MM.1S (cell line): ENCODE measurements around the gene ABCB9.

Source experiments
- DNase-seq: peaks from one replicate; pipeline ENCODE4 v3.0.0-alpha.2; 2015
- H2AFZ ChIP-seq: fragments of 300-600 bp; sonication (generic); 2 replicates; pipeline ENCODE4 v1.6.0; 2016; ENCODE audit warnings: antibody characterized with exemption, low read length
- H3F3A ChIP-seq: fragments of 300-600 bp; sonication (generic); 2 replicates; pipeline ENCODE4 v1.6.1; 2016; ENCODE audit warnings: mild to moderate bottlenecking, antibody characterized with exemption, low read length, moderate library complexity, mixed read lengths; ENCODE audit not compliant: insufficient read depth
- H3K27ac ChIP-seq: fragments of 300-600 bp; sonication (generic); 2 replicates; pipeline ENCODE4 v1.5.1; 2016; ENCODE audit warnings: mild to moderate bottlenecking, low read length
- H3K27me3 ChIP-seq: fragments of 300-600 bp; sonication (generic); replicated peaks from 2 replicates; pipeline ENCODE4 v1.6.0; 2016; ENCODE audit warnings: low read length; ENCODE audit not compliant: insufficient read depth
- H3K36me3 ChIP-seq: fragments of 300-600 bp; sonication (generic); replicated peaks from 2 replicates; pipeline ENCODE4 v1.6.1; 2016; ENCODE audit warnings: mild to moderate bottlenecking, low read length, mixed read lengths; ENCODE audit not compliant: insufficient read depth
- H3K4me1 ChIP-seq: fragments of 300-600 bp; sonication (generic); 2 replicates; pipeline ENCODE4 v1.6.1; 2016; ENCODE audit warnings: low read length, mixed read lengths
- H3K4me2 ChIP-seq: fragments of 300-600 bp; sonication (generic); 2 replicates; pipeline ENCODE4 v1.6.0; 2016; ENCODE audit warnings: low read depth, low read length
- H3K4me3 ChIP-seq: fragments of 300-600 bp; sonication (generic); 2 replicates; pipeline ENCODE4 v1.5.1; 2016; ENCODE audit warnings: low read length, mixed read lengths
- H3K79me2 ChIP-seq: fragments of 300-600 bp; sonication (generic); 2 replicates; pipeline ENCODE4 v1.6.1; 2016; ENCODE audit warnings: mixed run types, low read length, mixed read lengths
- H3K9ac ChIP-seq: fragments of 300-600 bp; sonication (generic); 2 replicates; pipeline ENCODE4 v1.6.1; 2016; ENCODE audit warnings: low read length, mixed read lengths
- H3K9me2 ChIP-seq: fragments of 300-600 bp; sonication (generic); replicated peaks from 2 replicates; pipeline ENCODE4 v1.6.1; 2016; ENCODE audit warnings: mild to moderate bottlenecking, low read length, mixed read lengths; ENCODE audit not compliant: insufficient read depth
- H3K9me3 ChIP-seq: fragments of 300-600 bp; sonication (generic); replicated peaks from 2 replicates; pipeline ENCODE4 v1.6.1; 2016; ENCODE audit warnings: mild to moderate bottlenecking, low read length, mixed read lengths; ENCODE audit not compliant: insufficient read depth
- H4K20me1 ChIP-seq: fragments of 300-600 bp; sonication (generic); 2 replicates; pipeline ENCODE4 v1.6.1; 2016; ENCODE audit warnings: mild to moderate bottlenecking, low read length, moderate library complexity, mixed read lengths; ENCODE audit not compliant: insufficient read depth
- CTCF ChIP-seq: fragments of 300-600 bp; sonication (generic); IDR thresholded peaks from 2 replicates; pipeline ENCODE4 v1.5.1; 2016; ENCODE audit warnings: antibody characterized with exemption, low read length, mixed read lengths
- EZH2 ChIP-seq: fragments of 300-600 bp; sonication (generic); optimal IDR thresholded peaks from 2 replicates; pipeline ENCODE3; 2017; ENCODE audit warnings: low read depth, mild to moderate bottlenecking, antibody characterized with exemption, low read length, mixed read lengths
- EZH2phosphoT487 ChIP-seq: fragments of 300-600 bp; sonication (generic); IDR thresholded peaks from 2 replicates; pipeline ENCODE4 v1.6.1; 2018; ENCODE audit warnings: antibody characterized with exemption, low read length

Gene ABCB9

GRCh38 chr12:122964439-122965257 is 1.6 kb downstream of the ABCB9 start:
- Histone ChIP-seq H3K4me3 (no peak overlapping the region), H4K20me1 (no peaks in the 10 kb centered on the region), H3K4me1 (peaks cover 3% of the 10 kb centered on the region; the same call in 1 of the 2 replicates), H2AFZ (no peak overlapping the region), H3K9me2 (no peaks in the 10 kb centered on the region), H3F3A (no peaks in the 10 kb centered on the region), H3K9me3 (no peaks in the 10 kb centered on the region), H3K4me2 (no peak overlapping the region), H3K27me3 (no peaks in the 10 kb centered on the region), H3K79me2 (no peaks in the 10 kb centered on the region), H3K9ac (no peak overlapping the region), H3K36me3 (no peaks in the 10 kb centered on the region), H3K27ac (no peak overlapping the region)
- TF ChIP-seq EZH2 (no peak), CTCF (no peak), EZH2phosphoT487 (no peak)
- no peak for DNase-seq

- peaks cover 3% of the 10 kb centered on the region; the same call in 1 of the 2 replicates for H3K4me1 ChIP-seq
Observed at GRCh38 chr12:122963941-122964265, 2.4 kb downstream of the ABCB9 start.

GRCh38 chr12:122961531-122962329 is 4.5 kb downstream of the ABCB9 start:
- TF ChIP-seq EZH2: no peak
- no peak for TF ChIP-seq EZH2phosphoT487
- no peak for TF ChIP-seq CTCF
- Histone ChIP-seq H3K79me2 (no peaks in the 10 kb centered on the region), H3K4me1 (peaks cover 2% of the 10 kb centered on the region; the same call in 1 of the 2 replicates), H3K4me2 (no peak overlapping the region), H3K36me3 (no peaks in the 10 kb centered on the region), H3K9me3 (no peaks in the 10 kb centered on the region), H3K9ac (no peak overlapping the region), H3K4me3 (no peak overlapping the region), H2AFZ (no peak overlapping the region), H3F3A (no peaks in the 10 kb centered on the region), H3K27ac (no peak overlapping the region), H4K20me1 (no peaks in the 10 kb centered on the region), H3K27me3 (no peaks in the 10 kb centered on the region), H3K9me2 (no peaks in the 10 kb centered on the region)
- DNase-seq: no peak

More at GRCh38 chr12:122963941-122964265, 2.4 kb downstream of the ABCB9 start:
- no peak for DNase-seq
- H3F3A ChIP-seq: no peaks in the 10 kb centered on the region
- H3K36me3 ChIP-seq: no peaks in the 10 kb centered on the region
- H3K27me3 ChIP-seq: no peaks in the 10 kb centered on the region
- no peaks in the 10 kb centered on the region for H4K20me1 ChIP-seq
- no peak overlapping the region for H3K4me3 ChIP-seq
- H3K79me2 ChIP-seq: no peaks in the 10 kb centered on the region
- no peaks in the 10 kb centered on the region for H3K9me3 ChIP-seq
- no peak overlapping the region for H3K4me2 ChIP-seq
- no peak overlapping the region for H2AFZ ChIP-seq
- no peak overlapping the region for H3K9ac ChIP-seq
- H3K9me2 ChIP-seq: no peaks in the 10 kb centered on the region
- H3K27ac ChIP-seq: no peak overlapping the region
- no peak for TF ChIP-seq EZH2
- no peak for TF ChIP-seq EZH2phosphoT487
- no peak for TF ChIP-seq CTCF
